Right cardiac atrium (tissue), 5 donors: Measurements from ENCODE around the gene STARD5. TPM values are rescaled to one million over a fixed set of nuclear protein-coding genes. Genes with fewer than 3 reads are reported as not detected.

Experiments used
- ATAC-seq, 2 donors: fragments of 200-7000 bp; cut with Tn5 transposase; one replicate each; pipeline versions ENCODE4 v1.8.0 to v1.9.1; 2020; ENCODE audit warnings: moderate library complexity in 2 of 2, mild to moderate bottlenecking in 1 of 2
- DNase-seq, 3 donors: peaks; one replicate each; pipeline ENCODE4 v3.0.0-alpha.2; 2020
- H3K27ac ChIP-seq: one replicate; pipeline ENCODE4 v1.5.1; 2013; ENCODE audit warnings: mild to moderate bottlenecking, low read length, control low read depth, moderate library complexity
- H3K27me3 ChIP-seq: one replicate; pipeline ENCODE4 v1.6.1; 2013; ENCODE audit not compliant: control insufficient read depth, insufficient read depth
- H3K4me1 ChIP-seq: one replicate; pipeline ENCODE4 v1.6.1; 2013; ENCODE audit warnings: low read length; ENCODE audit not compliant: control insufficient read depth, insufficient read depth
- H3K4me3 ChIP-seq: one replicate; pipeline ENCODE4 v1.5.1; 2013; ENCODE audit warnings: low read length, control low read depth
- H3K9me3 ChIP-seq: one replicate; pipeline ENCODE4 v1.6.1; 2013; ENCODE audit warnings: low read length; ENCODE audit not compliant: control insufficient read depth
- WGBS: extraction: QIAGEN DNeasy Blood & Tissue Kit; methylation state at CpG from one replicate; pipeline ENCODE4 v1.1.7; 2013; 5-methylcytosine and 5-hydroxymethylcytosine counted together
- intact Hi-C, 4 donors: fragments of 100-400 bp; cut with DNase I; formaldehyde crosslinking; loops; one replicate each; pipeline versions ENCODE4 v1.11.0 to v1.14.0; 2022 to 2023
- polyA plus RNA-seq: library from polyadenylated mRNA; stranded (reverse); fragments of 200-250 nt; gene quantifications from one replicate; pipeline ENCODE4 v1.2.3, GENCODE V29; 2013
- total RNA-seq, 4 donors: library from RNA; stranded (reverse); fragmentation: NEBNext Ultra II Directional; extraction: Animal tissue kit (Norgen Biotek cat#: 25700); gene quantifications; one replicate each; pipeline ENCODE4 v1.2.1, GENCODE V29; 2021
- donor health status: healthy with polysubstance abuse.
- donor health status: DM: no; HTN: yes; CAD: no.
- donor health status: DM: no; HTN: no; CAD: no.
- donor health status: DM: no; HTN: yes; CAD: no; lungs with severe emphysema.
- donor health status: DM: yes; HTN: yes; CAD: no.

STARD5 gene
- total and polyA plus RNA-seq, 5 donors: 1.7 to 5.3 (median 2.7) TPM

GRCh38 chr15:81273855-81274254 is 50.1 kb downstream of the STARD5 start:
- no peaks in the 10 kb centered on the region for H3K27me3 ChIP-seq
- H3K27ac ChIP-seq: no peak overlapping the region
- intact Hi-C loops: loop anchor here in 2 of 4 donors (2.0 kb wide), 1 partner anchor 127 kb away; no protein-coding TSS in a partner anchor
- 98% methylated on average over 2 of the region's 2 CpGs for WGBS
- no peak for DNase-seq
- no peak overlapping the region for H3K4me3 ChIP-seq
- H3K9me3 ChIP-seq: no peaks in the 10 kb centered on the region
- H3K4me1 ChIP-seq: no peaks in the 10 kb centered on the region
- no peak for ATAC-seq

DNA sequence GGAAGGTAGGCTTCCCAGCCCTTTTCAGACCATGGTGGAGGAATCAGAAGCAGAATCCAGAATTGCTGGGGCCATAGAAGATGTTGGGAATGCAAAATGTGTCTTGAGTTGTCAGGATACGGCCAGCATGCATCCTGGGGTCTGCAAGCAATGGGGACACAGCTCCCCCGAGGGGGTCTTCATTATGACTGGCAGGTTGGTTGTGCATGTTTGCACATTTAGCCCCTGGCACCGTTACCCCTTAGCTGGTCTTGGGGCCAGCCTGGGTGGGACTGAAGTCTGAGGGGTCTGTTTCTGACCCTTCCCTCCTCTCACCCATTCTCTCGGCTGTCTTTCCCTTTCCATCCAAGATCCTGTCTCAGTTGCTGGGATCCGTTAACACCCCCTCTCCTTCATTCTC is 50.7 kb downstream of the STARD5 start:
- H3K27me3 ChIP-seq: no peaks in the 10 kb centered on the region
- DNase-seq (no peak), ATAC-seq (no peak)
- no peak overlapping the region for H3K4me3 ChIP-seq
- H3K27ac ChIP-seq: no peak overlapping the region
- no peaks in the 10 kb centered on the region for H3K4me1 ChIP-seq
- intact Hi-C loops: no loop called here
- 90% methylated on average over 5 of the region's 5 CpGs for WGBS
- H3K9me3 ChIP-seq: no peaks in the 10 kb centered on the region

DNA sequence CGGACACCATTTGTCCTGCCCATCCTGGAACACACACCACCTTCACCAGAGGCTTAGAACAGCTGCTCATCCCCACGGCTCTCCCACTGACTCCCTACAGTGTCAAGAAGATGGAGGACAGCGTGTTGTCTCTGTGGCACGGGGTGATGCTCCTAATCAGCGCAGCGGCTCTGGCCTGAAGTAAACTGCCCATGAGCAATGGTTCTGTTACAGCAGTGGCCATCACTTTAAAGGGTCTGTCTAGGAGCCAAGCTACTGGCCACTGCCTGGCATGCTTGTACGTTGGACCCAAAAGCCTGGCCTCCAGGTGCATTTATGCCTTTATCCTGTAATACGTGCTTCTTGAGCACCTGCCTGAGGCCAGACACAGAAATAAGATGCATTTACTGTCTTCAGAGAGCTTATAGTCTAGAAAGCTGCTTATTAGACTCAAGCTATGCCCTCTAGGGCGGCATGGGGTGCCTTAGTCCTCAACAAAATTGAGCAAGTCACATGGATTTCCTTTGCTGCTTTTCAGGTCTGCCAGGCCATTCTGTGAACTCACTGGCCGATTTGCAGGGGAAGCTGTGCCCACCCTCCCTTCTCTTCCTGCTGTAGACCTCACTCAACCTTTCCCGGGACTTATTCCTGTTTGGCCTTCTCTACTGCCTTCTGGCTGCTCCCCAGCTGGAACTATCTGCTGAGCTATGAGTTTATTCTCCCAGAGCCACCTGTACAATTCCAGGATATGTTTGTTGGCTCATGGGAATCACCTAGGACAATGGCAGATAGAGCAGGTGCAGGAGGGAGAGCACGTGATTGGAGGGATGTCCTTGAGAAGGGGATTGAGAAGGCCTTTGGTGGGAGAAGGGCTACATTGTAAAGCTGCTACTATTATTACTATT is 51.9 kb downstream of the STARD5 start:
- Histone ChIP-seq H3K4me3 (no peak overlapping the region), H3K4me1 (no peaks in the 10 kb centered on the region), H3K9me3 (no peaks in the 10 kb centered on the region), H3K27ac (no peak overlapping the region), H3K27me3 (no peaks in the 10 kb centered on the region)
- WGBS: 83% methylated on average over 12 of the region's 12 CpGs
- intact Hi-C loops: no loop called here
- DNase-seq (peak in 1 of 3 donors; percentile 16), ATAC-seq (no peak)

DNA sequence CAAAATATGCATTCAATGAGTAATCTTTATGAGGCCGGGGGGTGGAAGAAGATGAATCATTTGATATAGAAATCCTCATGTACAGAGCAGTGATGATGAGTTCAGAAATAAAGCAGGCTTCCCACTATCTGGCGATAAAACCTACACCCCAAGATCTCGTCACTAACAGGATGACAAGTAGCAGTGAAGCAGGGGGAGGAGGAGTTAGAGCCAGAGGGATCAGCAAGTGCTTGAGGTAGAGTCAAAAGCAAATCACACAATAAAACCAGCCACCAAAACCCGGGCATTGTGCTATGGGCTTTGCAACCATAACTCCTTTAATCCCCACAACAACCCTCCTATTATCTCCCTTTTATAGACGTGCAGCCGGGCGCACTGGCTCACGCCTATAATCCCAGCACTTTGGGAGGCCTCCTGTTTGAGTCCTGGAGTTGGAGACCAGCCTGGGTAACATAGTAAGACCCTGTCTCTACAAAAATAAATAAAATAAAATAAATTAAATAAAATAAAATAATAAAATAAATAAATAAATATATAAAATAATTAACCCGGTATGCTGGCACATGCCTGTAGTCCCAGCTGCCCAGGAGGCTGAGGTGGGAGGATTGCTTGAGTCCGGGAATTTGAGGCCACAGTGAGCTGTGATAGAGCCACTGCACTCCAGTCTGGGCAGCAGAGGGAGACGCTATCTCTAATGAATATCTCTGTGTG is 53.0 kb downstream of the STARD5 start:
- intact Hi-C loops: no loop called here
- Histone ChIP-seq H3K9me3 (no peaks in the 10 kb centered on the region), H3K27ac (no peak overlapping the region), H3K4me1 (no peaks in the 10 kb centered on the region), H3K27me3 (no peaks in the 10 kb centered on the region), H3K4me3 (no peak overlapping the region)
- 90% methylated on average over 11 of the region's 11 CpGs for WGBS
- ATAC-seq (no peak), DNase-seq (no peak)

- no peaks in the 10 kb centered on the region for H3K9me3 ChIP-seq
- H3K4me3 ChIP-seq: no peak overlapping the region
- H3K27ac ChIP-seq: no peak overlapping the region
- DNase-seq (no peak), ATAC-seq (no peak)
- 83% methylated on average over 3 of the region's 3 CpGs for WGBS
- H3K4me1 ChIP-seq: no peaks in the 10 kb centered on the region
- intact Hi-C loops: no loop called here
- H3K27me3 ChIP-seq: no peaks in the 10 kb centered on the region
Observed at GRCh38 chr15:81270188-81270587, 53.8 kb downstream of the STARD5 start.

- H3K9me3 ChIP-seq: no peaks in the 10 kb centered on the region
- intact Hi-C loops: loop anchor here (5.0 to 10.0 kb wide), 6 partner anchors 104 to 294 kb away; no protein-coding TSS in a partner anchor
- no peak overlapping the region for H3K27ac ChIP-seq
- no peaks in the 10 kb centered on the region for H3K4me1 ChIP-seq
- H3K27me3 ChIP-seq: no peaks in the 10 kb centered on the region
- DNase-seq: peak in 1 of 3 donors; percentile 18
- H3K4me3 ChIP-seq: no peak overlapping the region
- ATAC-seq: no peak
- 86% methylated on average over 10 of the region's 10 CpGs for WGBS
Observed at GRCh38 chr15:81268881-81269601, 54.9 kb downstream of the STARD5 start.

DNA sequence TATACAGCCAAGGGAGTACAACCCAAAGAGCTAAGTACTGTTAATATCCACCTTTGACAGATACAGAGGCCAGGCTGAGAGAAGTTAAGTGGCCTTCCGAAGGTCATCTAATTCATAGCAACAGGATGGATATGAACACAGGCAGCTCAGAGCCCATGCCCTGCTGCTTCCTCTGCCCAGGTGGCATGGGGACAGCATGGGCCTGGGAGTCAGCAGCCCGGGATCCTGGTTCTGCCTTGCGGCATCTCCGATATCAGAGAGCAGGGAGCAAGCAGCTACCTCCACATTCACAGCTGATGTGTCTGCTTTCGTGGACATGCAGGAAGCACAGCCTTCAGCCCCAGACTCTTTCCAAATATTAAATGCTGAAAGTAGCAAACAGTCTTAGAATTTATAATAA is 55.6 kb downstream of the STARD5 start:
- intact Hi-C loops: loop anchor here (5.0 to 10.0 kb wide), 6 partner anchors 104 to 294 kb away; no protein-coding TSS in a partner anchor
- Histone ChIP-seq H3K4me3 (no peak overlapping the region), H3K27ac (no peak overlapping the region), H3K4me1 (no peaks in the 10 kb centered on the region), H3K27me3 (no peaks in the 10 kb centered on the region), H3K9me3 (no peaks in the 10 kb centered on the region)
- DNase-seq: peak in 1 of 3 donors; percentile 17
- ATAC-seq: no peak
- WGBS: 93% methylated on average over 5 of the region's 5 CpGs

- H3K4me3 ChIP-seq: no peak overlapping the region
- intact Hi-C loops: loop anchor here (2.0 to 10.0 kb wide), 7 partner anchors 101 to 291 kb away; no protein-coding TSS in a partner anchor
- H3K9me3 ChIP-seq: no peaks in the 10 kb centered on the region
- H3K4me1 ChIP-seq: no peaks in the 10 kb centered on the region
- H3K27ac ChIP-seq: no peak overlapping the region
- peak; percentile 82 to 89 (median 86) for DNase-seq
- 9% methylated on average over 14 of the region's 14 CpGs for WGBS
- peak; percentile 93 to 95 for ATAC-seq
- H3K27me3 ChIP-seq: no peaks in the 10 kb centered on the region
Observed at GRCh38 chr15:81265944-81266775, 57.8 kb downstream of the STARD5 start.

- peak; percentile 23 to 41 for ATAC-seq
- H3K4me3 ChIP-seq: no peak overlapping the region
- intact Hi-C loops: loop anchor here (5.0 to 10.0 kb wide), 6 partner anchors 101 to 291 kb away; no protein-coding TSS in a partner anchor
- H3K27me3 ChIP-seq: no peaks in the 10 kb centered on the region
- no peak for DNase-seq
- H3K9me3 ChIP-seq: no peaks in the 10 kb centered on the region
- H3K27ac ChIP-seq: no peak overlapping the region
- no peaks in the 10 kb centered on the region for H3K4me1 ChIP-seq
- WGBS: 44% methylated on average over 12 of the region's 12 CpGs
Observed at GRCh38 chr15:81265256-81265943, 58.5 kb downstream of the STARD5 start.
